Measurements from ENCODE around the gene MARCHF10.
A peak's percentile ranks its signal among the peaks of the same experiment; 100 is the strongest.

MARCHF10 gene

GRCh38 chr17:62725791-62726249 is 82.3 kb downstream of the MARCHF10 start:
- H3K4me3 ChIP-seq (ENCODE audit: low read depth, low read length) = no peak overlapping the region
- TF ChIP-seq POLR2A (IDR thresholded peaks at IDR 0.05; ENCODE audit: extremely low read depth, insufficient read length) (no peak), CTCF (IDR thresholded peaks at IDR 0.05; ENCODE audit: low read depth, low read length) (no peak), MAX (IDR thresholded peaks at IDR 0.05; ENCODE audit: low read depth, low read length) (no peak), MYC (IDR thresholded peaks at IDR 0.05; ENCODE audit: low read depth, low read length) (no peak)
- peak; percentile 32 for DNase-seq (ENCODE audit: low read depth)

- no peak for DNase-seq (ENCODE audit: low read depth)
- TF ChIP-seq POLR2A (IDR thresholded peaks at IDR 0.05; ENCODE audit: extremely low read depth, insufficient read length) (no peak), MAX (IDR thresholded peaks at IDR 0.05; ENCODE audit: low read depth, low read length) (no peak), MYC (IDR thresholded peaks at IDR 0.05; ENCODE audit: low read depth, low read length) (no peak), CTCF (IDR thresholded peaks at IDR 0.05; ENCODE audit: low read depth, low read length) (no peak)
- H3K4me3 ChIP-seq (ENCODE audit: low read depth, low read length) = no peak overlapping the region
Measured at GRCh38 chr17:62724398-62725146, 83.5 kb downstream of the MARCHF10 start.

- DNase-seq (ENCODE audit: low read depth) = no peak
- TF ChIP-seq MYC (IDR thresholded peaks at IDR 0.05; ENCODE audit: low read depth, low read length) (no peak), MAX (IDR thresholded peaks at IDR 0.05; ENCODE audit: low read depth, low read length) (no peak), POLR2A (IDR thresholded peaks at IDR 0.05; ENCODE audit: extremely low read depth, insufficient read length) (no peak), CTCF (IDR thresholded peaks at IDR 0.05; ENCODE audit: low read depth, low read length) (no peak)
- H3K4me3 ChIP-seq (ENCODE audit: low read depth, low read length) = no peak overlapping the region
Measured at GRCh38 chr17:62723842-62724241, 84.3 kb downstream of the MARCHF10 start.

GRCh38 chr17:62722625-62723024 is 85.5 kb downstream of the MARCHF10 start:
- H3K4me3 ChIP-seq (ENCODE audit: low read depth, low read length) = no peak overlapping the region
- no peak for TF ChIP-seq MYC (IDR thresholded peaks at IDR 0.05; ENCODE audit: low read depth, low read length)
- no peak for TF ChIP-seq POLR2A (IDR thresholded peaks at IDR 0.05; ENCODE audit: extremely low read depth, insufficient read length)
- no peak for TF ChIP-seq MAX (IDR thresholded peaks at IDR 0.05; ENCODE audit: low read depth, low read length)
- TF ChIP-seq CTCF (IDR thresholded peaks at IDR 0.05; ENCODE audit: low read depth, low read length) = no peak
- DNase-seq (ENCODE audit: low read depth) = no peak

- TF ChIP-seq CTCF (IDR thresholded peaks at IDR 0.05; ENCODE audit: low read depth, low read length) (peak; percentile 38), MYC (IDR thresholded peaks at IDR 0.05; ENCODE audit: low read depth, low read length) (no peak), POLR2A (IDR thresholded peaks at IDR 0.05; ENCODE audit: extremely low read depth, insufficient read length) (no peak), MAX (IDR thresholded peaks at IDR 0.05; ENCODE audit: low read depth, low read length) (0 out of 2 replicates have a peak, but pooled peaks have one; percentile 30)
- no peak overlapping the region for H3K4me3 ChIP-seq (ENCODE audit: low read depth, low read length)
- peak; percentile 24 for DNase-seq (ENCODE audit: low read depth)
Measured at GRCh38 chr17:62720126-62720850, 87.8 kb downstream of the MARCHF10 start.

Measured in NB4 (cell line).